Thoracic aorta (tissue), 2 donors: ENCODE measurements around the gene PCIF1. TPM values are rescaled to one million over a fixed set of nuclear protein-coding genes. Genes with fewer than 3 reads are reported as not detected.
"Not testable (repeated sequence)": the region's sequence is repeated elsewhere in the genome, so short reads cannot be mapped to it uniquely, and the experiment has no call there.

ENCODE experiments used
- ATAC-seq: fragments of 150-250 bp; one replicate; pipeline ENCODE4 v1.8.0; 2017; ENCODE audit warnings: low read depth; ENCODE audit not compliant: insufficient number of reproducible peaks, low FRiP score
- DNase-seq: peaks from one replicate; pipeline ENCODE4 v3.0.0-alpha.2; 2020; ENCODE audit warnings: low spot score
- H3K27ac ChIP-seq, 2 donors: fragments of 200-600 bp; sonication (generic); 1 replicate in 1 of 2; 2 replicates in 1 of 2; pipeline ENCODE4 v1.5.1; 2016; ENCODE audit warnings: mild to moderate bottlenecking in 2 of 2, moderate library complexity in 2 of 2
- H3K27me3 ChIP-seq: fragments of 200-600 bp; sonication (generic); replicated peaks from 2 replicates; pipeline ENCODE4 v1.6.0; 2016; ENCODE audit warnings: mild to moderate bottlenecking; ENCODE audit not compliant: insufficient read depth
- H3K36me3 ChIP-seq: fragments of 200-600 bp; sonication (generic); one replicate; pipeline ENCODE4 v1.5.1; 2016
- H3K4me1 ChIP-seq, 2 donors: fragments of 200-600 bp; sonication (generic); 1 replicate in 1 of 2; 2 replicates in 1 of 2; pipeline versions ENCODE4 v1.5.1 to v1.6.0; 2016; ENCODE audit warnings: low read depth in 2 of 2, mild to moderate bottlenecking in 1 of 2; ENCODE audit not compliant: control insufficient read depth in 1 of 2
- H3K4me3 ChIP-seq: fragments of 200-600 bp; sonication (generic); 2 replicates; pipeline ENCODE4 v1.5.1; 2016; ENCODE audit warnings: mild to moderate bottlenecking
- H3K9me3 ChIP-seq: fragments of 200-600 bp; sonication (generic); 2 replicates; pipeline ENCODE4 v1.5.1; 2016
- CTCF ChIP-seq: fragments of 200-600 bp; sonication (generic); IDR thresholded peaks from one replicate; pipeline ENCODE4 v1.5.1; 2019; ENCODE audit warnings: antibody characterized with exemption
- total RNA-seq, 2 donors: library from RNA; depleted of rRNA; stranded (reverse); fragments of >200 nt; gene quantifications; one replicate each; pipeline versions ENCODE4 v1.1.0 to v1.2.3, GENCODE V29; 2016

Gene PCIF1
- total RNA-seq, 2 donors from 2014 or later, result 22.6 to 34.7 TPM

GRCh38 chr20:45898285-45898684 lies 36.2 kb upstream of the PCIF1 start:
- no peak for DNase-seq
- Histone ChIP-seq H3K4me1 (no peaks in the 10 kb centered on the region), H3K9me3 (no peaks in the 10 kb centered on the region), H3K27ac (no peak overlapping the region), H3K4me3 (no peak overlapping the region), H3K27me3 (no peaks in the 10 kb centered on the region), H3K36me3 (peaks cover 38% of the 10 kb centered on the region)
- no peak for TF ChIP-seq CTCF
- no peak for ATAC-seq

GRCh38 chr20:45899046-45899835 lies 35.2 kb upstream of the PCIF1 start:
- TF ChIP-seq CTCF, result no peak
- peaks cover 33% of the 10 kb centered on the region for H3K36me3 ChIP-seq

DNA sequence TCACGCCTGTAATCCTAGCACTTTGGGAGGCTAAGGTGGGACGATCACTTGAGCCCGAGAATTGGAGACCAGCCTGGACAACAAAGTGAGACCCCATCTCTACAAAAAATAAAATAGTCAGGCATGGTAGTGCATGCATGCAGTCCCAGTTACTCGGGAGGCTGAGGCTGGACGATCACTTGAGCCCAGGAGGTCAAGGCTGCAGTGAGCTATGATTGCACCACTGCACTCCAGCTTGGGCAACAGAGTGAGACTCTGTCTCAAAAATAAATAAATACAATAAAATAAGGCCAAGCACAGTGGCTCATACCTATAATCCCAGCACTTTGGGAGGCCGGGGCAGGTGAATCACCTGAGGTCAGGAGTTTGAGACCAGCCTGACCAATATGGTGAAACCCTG lies 33.2 kb upstream of the PCIF1 start:
- DNase-seq, H3K9me3 ChIP-seq, H3K4me3 ChIP-seq, H3K27ac ChIP-seq, H3K27me3 ChIP-seq, ATAC-seq, H3K4me1 ChIP-seq: not testable (repeated sequence)
- peaks cover 17% of the 10 kb centered on the region for H3K36me3 ChIP-seq

More at GRCh38 chr20:45899046-45899835, 35.2 kb upstream of the PCIF1 start:
- DNase-seq (no peak), ATAC-seq (no peak)
- H3K4me1 ChIP-seq, result no peaks in the 10 kb centered on the region
- H3K27me3 ChIP-seq, result no peaks in the 10 kb centered on the region
- no peaks in the 10 kb centered on the region for H3K9me3 ChIP-seq
- H3K4me3 ChIP-seq, result no peak overlapping the region
- no peak overlapping the region for H3K27ac ChIP-seq

- Histone ChIP-seq H3K4me3 (no peak overlapping the region), H3K27me3 (no peaks in the 10 kb centered on the region), H3K4me1 (no peaks in the 10 kb centered on the region), H3K36me3 (peaks cover 17% of the 10 kb centered on the region), H3K9me3 (no peaks in the 10 kb centered on the region), H3K27ac (no peak overlapping the region)
- no peak for DNase-seq
- ATAC-seq, result no peak
- TF ChIP-seq CTCF, result no peak
Observed at GRCh38 chr20:45902199-45902701, 32.2 kb upstream of the PCIF1 start.

- DNase-seq (no peak), ATAC-seq (no peak)
- H3K9me3 ChIP-seq, result no peaks in the 10 kb centered on the region
- H3K4me1 ChIP-seq, result no peaks in the 10 kb centered on the region
- H3K27ac ChIP-seq, result no peak overlapping the region
- H3K4me3 ChIP-seq, result no peak overlapping the region
- H3K36me3 ChIP-seq, result no peaks in the 10 kb centered on the region
- H3K27me3 ChIP-seq, result no peaks in the 10 kb centered on the region
- no peak for TF ChIP-seq CTCF
Observed at GRCh38 chr20:45904583-45905504, 29.6 kb upstream of the PCIF1 start.
